ENCODE results near the gene OR8K3.

Gene OR8K3

GRCh38 chr11:56333156-56333555 lies 18.2 kb downstream of the OR8K3 start:
- no peak for TF ChIP-seq CTCF (conservative IDR thresholded peaks at IDR 0.05; ENCODE audit: low read length)
- no peak overlapping the region for H3K4me3 ChIP-seq (ENCODE audit: low read length)
- DNase-seq (ENCODE audit: low read depth) = no peak

GRCh38 chr11:56340289-56340688 lies 25.3 kb downstream of the OR8K3 start:
- no peak for DNase-seq (ENCODE audit: low read depth)
- H3K4me3 ChIP-seq (ENCODE audit: low read length) = no peak overlapping the region
- TF ChIP-seq CTCF (conservative IDR thresholded peaks at IDR 0.05; ENCODE audit: low read length) = no peak

- TF ChIP-seq CTCF (conservative IDR thresholded peaks at IDR 0.05; ENCODE audit: low read length) = no peak
- H3K4me3 ChIP-seq (ENCODE audit: low read length) = no peak within 1 kb of the TSS
- no peak for DNase-seq (ENCODE audit: low read depth)
These were observed 30.8 kb downstream of the OR8K3 start, which contains the start of gene OR8K1 for GRCh38 chr11:56345739-56346138. OR8K1 (plus strand) TSS chr11:56346039; CDS start chr11:56346039, 0 bp downstream.

GRCh38 chr11:56353991-56354390 lies 39.0 kb downstream of the OR8K3 start, which contains the start of gene OR8J1:
OR8J1 (plus strand) TSS chr11:56354291; CDS start chr11:56360247, 5,956 bp downstream.
- no peak for DNase-seq (ENCODE audit: low read depth)
- no peak for TF ChIP-seq CTCF (conservative IDR thresholded peaks at IDR 0.05; ENCODE audit: low read length)

More at GRCh38 chr11:56353991-56354390, 39.0 kb downstream of the OR8K3 start, which contains the start of gene OR8J1:
- H3K4me3 ChIP-seq (ENCODE audit: low read length) = no peak within 1 kb of the TSS
